ENCODE results near the gene CTIF. TPM values are rescaled to one million over a fixed set of nuclear protein-coding genes. Genes with fewer than 3 reads are reported as not detected.
A peak's percentile ranks its signal among the peaks of the same experiment; 100 is the strongest.

CTIF gene
- total RNA-seq, 1 donor from 2014 or later = 15.0 TPM

GRCh38 chr18:48699761-48700160, 160.9 kb downstream of the CTIF start:
- no peaks in the 10 kb centered on the region for H3K27me3 ChIP-seq (ENCODE audit: control insufficient read depth, insufficient read depth, low read length)
- TF ChIP-seq, protein P1, sequence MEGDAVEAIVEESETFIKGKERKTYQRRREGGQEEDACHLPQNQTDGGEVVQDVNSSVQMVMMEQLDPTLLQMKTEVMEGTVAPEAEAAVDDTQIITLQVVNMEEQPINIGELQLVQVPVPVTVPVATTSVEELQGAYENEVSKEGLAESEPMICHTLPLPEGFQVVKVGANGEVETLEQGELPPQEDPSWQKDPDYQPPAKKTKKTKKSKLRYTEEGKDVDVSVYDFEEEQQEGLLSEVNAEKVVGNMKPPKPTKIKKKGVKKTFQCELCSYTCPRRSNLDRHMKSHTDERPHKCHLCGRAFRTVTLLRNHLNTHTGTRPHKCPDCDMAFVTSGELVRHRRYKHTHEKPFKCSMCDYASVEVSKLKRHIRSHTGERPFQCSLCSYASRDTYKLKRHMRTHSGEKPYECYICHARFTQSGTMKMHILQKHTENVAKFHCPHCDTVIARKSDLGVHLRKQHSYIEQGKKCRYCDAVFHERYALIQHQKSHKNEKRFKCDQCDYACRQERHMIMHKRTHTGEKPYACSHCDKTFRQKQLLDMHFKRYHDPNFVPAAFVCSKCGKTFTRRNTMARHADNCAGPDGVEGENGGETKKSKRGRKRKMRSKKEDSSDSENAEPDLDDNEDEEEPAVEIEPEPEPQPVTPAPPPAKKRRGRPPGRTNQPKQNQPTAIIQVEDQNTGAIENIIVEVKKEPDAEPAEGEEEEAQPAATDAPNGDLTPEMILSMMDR (IDR thresholded peaks at IDR 0.05; ENCODE audit: insufficient read depth, low read length, severe bottlenecking) = no peak
- no peak for FAIRE-seq
- no peak for DNase-seq (ENCODE audit: low read depth)
- H3K4me3 ChIP-seq (ENCODE audit: low read depth, low read length) = no peak overlapping the region
- peaks cover 4% of the 10 kb centered on the region for H3K36me3 ChIP-seq (ENCODE audit: control insufficient read depth, insufficient read depth, low read length)

- Histone ChIP-seq H3K36me3 (ENCODE audit: control insufficient read depth, insufficient read depth, low read length) (peaks cover 4% of the 10 kb centered on the region), H3K4me3 (ENCODE audit: low read depth, low read length) (no peak overlapping the region), H3K27me3 (ENCODE audit: control insufficient read depth, insufficient read depth, low read length) (no peaks in the 10 kb centered on the region)
- FAIRE-seq = peak; percentile 66
- DNase-seq (ENCODE audit: low read depth) = no peak
- TF ChIP-seq, protein P1 (IDR thresholded peaks at IDR 0.05; ENCODE audit: insufficient read depth, low read length, severe bottlenecking) = no peak
Measured at GRCh38 chr18:48700446-48700845, 161.6 kb downstream of the CTIF start.

GRCh38 chr18:48702346-48703027, 163.7 kb downstream of the CTIF start:
- H3K27me3 ChIP-seq (ENCODE audit: control insufficient read depth, insufficient read depth, low read length) = no peaks in the 10 kb centered on the region
- no peak overlapping the region for H3K4me3 ChIP-seq (ENCODE audit: low read depth, low read length)
- DNase-seq (ENCODE audit: low read depth) = no peak
- peak; percentile 7 for FAIRE-seq
- TF ChIP-seq, protein P1 (IDR thresholded peaks at IDR 0.05; ENCODE audit: insufficient read depth, low read length, severe bottlenecking) = no peak
- H3K36me3 ChIP-seq (ENCODE audit: control insufficient read depth, insufficient read depth, low read length) = peaks cover 4% of the 10 kb centered on the region

- H3K4me3 ChIP-seq (ENCODE audit: low read depth, low read length) = no peak overlapping the region
- H3K27me3 ChIP-seq (ENCODE audit: control insufficient read depth, insufficient read depth, low read length) = no peaks in the 10 kb centered on the region
- FAIRE-seq (no peak), DNase-seq (ENCODE audit: low read depth) (no peak)
- TF ChIP-seq, protein P1 (IDR thresholded peaks at IDR 0.05; ENCODE audit: insufficient read depth, low read length, severe bottlenecking) = no peak
- peaks cover 4% of the 10 kb centered on the region for H3K36me3 ChIP-seq (ENCODE audit: control insufficient read depth, insufficient read depth, low read length)
Measured at GRCh38 chr18:48703028-48703386, 164.2 kb downstream of the CTIF start.

GRCh38 chr18:48703418-48703817, 164.6 kb downstream of the CTIF start:
- Histone ChIP-seq H3K27me3 (ENCODE audit: control insufficient read depth, insufficient read depth, low read length) (no peaks in the 10 kb centered on the region), H3K36me3 (ENCODE audit: control insufficient read depth, insufficient read depth, low read length) (peaks cover 4% of the 10 kb centered on the region), H3K4me3 (ENCODE audit: low read depth, low read length) (no peak overlapping the region)
- DNase-seq (ENCODE audit: low read depth) = no peak
- TF ChIP-seq, protein P1 (IDR thresholded peaks at IDR 0.05; ENCODE audit: insufficient read depth, low read length, severe bottlenecking) = no peak
- no peak for FAIRE-seq

- DNase-seq (ENCODE audit: low read depth) = no peak
- Histone ChIP-seq H3K27me3 (ENCODE audit: control insufficient read depth, insufficient read depth, low read length) (no peaks in the 10 kb centered on the region), H3K4me3 (ENCODE audit: low read depth, low read length) (no peak overlapping the region), H3K36me3 (ENCODE audit: control insufficient read depth, insufficient read depth, low read length) (peaks cover 2% of the 10 kb centered on the region)
- peak; percentile 76 for FAIRE-seq
- TF ChIP-seq, protein P1 (IDR thresholded peaks at IDR 0.05; ENCODE audit: insufficient read depth, low read length, severe bottlenecking) = no peak
Measured at GRCh38 chr18:48705043-48705442, 166.2 kb downstream of the CTIF start.
